Subcutaneous abdominal adipose tissue (tissue), 5 donors: ENCODE results near the gene EIF4G3.

ENCODE experiments used
- H3K27ac ChIP-seq: one replicate; pipeline ENCODE4 v1.7.0; 2013; ENCODE audit warnings: low read depth, mild to moderate bottlenecking, inconsistent platforms, low read length, moderate library complexity
- H3K27me3 ChIP-seq, 5 donors: one replicate each; pipeline ENCODE4 v1.7.0; 2013; ENCODE audit warnings: low read length in 5 of 5, inconsistent platforms in 1 of 5; ENCODE audit not compliant: control insufficient read depth in 5 of 5, insufficient read depth in 4 of 5
- H3K36me3 ChIP-seq, 5 donors: one replicate each; pipeline ENCODE4 v1.7.0; 2013; ENCODE audit warnings: low read length in 5 of 5; ENCODE audit not compliant: control insufficient read depth in 5 of 5, insufficient read depth in 5 of 5
- H3K4me1 ChIP-seq, 5 donors: one replicate each; pipeline ENCODE4 v1.7.0; 2013; ENCODE audit warnings: low read length in 5 of 5, mild to moderate bottlenecking in 3 of 5, moderate library complexity in 1 of 5; ENCODE audit not compliant: control insufficient read depth in 5 of 5, insufficient read depth in 5 of 5
- H3K4me3 ChIP-seq, 5 donors: one replicate each; pipeline ENCODE4 v1.7.0; 2013; ENCODE audit warnings: low read length in 5 of 5, low read depth in 1 of 5
- H3K9ac ChIP-seq, 5 donors: one replicate each; pipeline ENCODE4 v1.7.0; 2013; ENCODE audit warnings: low read length in 5 of 5, mild to moderate bottlenecking in 4 of 5, moderate library complexity in 3 of 5
- H3K9me3 ChIP-seq, 5 donors: one replicate each; pipeline ENCODE4 v1.7.0; 2013; ENCODE audit warnings: low read length in 5 of 5; ENCODE audit not compliant: control insufficient read depth in 5 of 5
- donor health status: healthy.
- donor health status: healthy.
- donor health status: healthy.
- donor health status: healthy.
- donor health status: healthy.

The EIF4G3 gene

GRCh38 chr1:20837554-20838192, 339.0 kb downstream of the EIF4G3 start:
- H3K27ac ChIP-seq = no peak overlapping the region
- no peaks in the 10 kb centered on the region for H3K27me3 ChIP-seq
- H3K9me3 ChIP-seq = no peaks in the 10 kb centered on the region
- peaks cover 6 to 20% (median 12%) of the 10 kb centered on the region in 5 donors for H3K36me3 ChIP-seq
- no peak overlapping the region for H3K9ac ChIP-seq
- no peak overlapping the region for H3K4me3 ChIP-seq
- H3K4me1 ChIP-seq = peaks cover 0 to 10% (median 0%) of the 10 kb centered on the region in 5 donors

GRCh38 chr1:20836230-20836629, 340.5 kb downstream of the EIF4G3 start:
- no peak overlapping the region for H3K27ac ChIP-seq
- H3K27me3 ChIP-seq = no peaks in the 10 kb centered on the region
- H3K36me3 ChIP-seq = peaks cover 6 to 20% (median 12%) of the 10 kb centered on the region in 5 donors
- peaks cover 0 to 10% (median 0%) of the 10 kb centered on the region in 5 donors for H3K4me1 ChIP-seq
- no peaks in the 10 kb centered on the region for H3K9me3 ChIP-seq
- no peak overlapping the region for H3K9ac ChIP-seq
- H3K4me3 ChIP-seq = no peak overlapping the region

- H3K4me1 ChIP-seq = peaks cover 0 to 10% (median 0%) of the 10 kb centered on the region in 5 donors
- no peak overlapping the region for H3K27ac ChIP-seq
- H3K36me3 ChIP-seq = peaks cover 0 to 11% (median 3%) of the 10 kb centered on the region in 5 donors
- no peaks in the 10 kb centered on the region for H3K9me3 ChIP-seq
- no peaks in the 10 kb centered on the region for H3K27me3 ChIP-seq
- H3K4me3 ChIP-seq = no peak overlapping the region
- no peak overlapping the region for H3K9ac ChIP-seq
These were observed 341.9 kb downstream of the EIF4G3 start for GRCh38 chr1:20834780-20835179.

GRCh38 chr1:20834192-20834591, 342.5 kb downstream of the EIF4G3 start:
- Histone ChIP-seq H3K27me3 (no peaks in the 10 kb centered on the region), H3K27ac (no peak overlapping the region), H3K4me1 (peaks cover 0 to 10% (median 0%) of the 10 kb centered on the region in 5 donors), H3K4me3 (no peak overlapping the region), H3K9ac (no peak overlapping the region), H3K36me3 (peaks cover 0 to 8% (median 0%) of the 10 kb centered on the region in 5 donors), H3K9me3 (no peaks in the 10 kb centered on the region)

- Histone ChIP-seq H3K4me3 (no peak overlapping the region), H3K27ac (no peak overlapping the region), H3K9me3 (no peaks in the 10 kb centered on the region), H3K4me1 (no peaks in the 10 kb centered on the region), H3K27me3 (no peaks in the 10 kb centered on the region), H3K9ac (no peak overlapping the region), H3K36me3 (peaks cover 6 to 26% (median 12%) of the 10 kb centered on the region in 5 donors)
These were observed 346.3 kb downstream of the EIF4G3 start for GRCh38 chr1:20830378-20830777.

- H3K36me3 ChIP-seq = peaks cover 6 to 27% (median 15%) of the 10 kb centered on the region in 5 donors
- H3K27ac ChIP-seq = no peak overlapping the region
- H3K9ac ChIP-seq = no peak overlapping the region
- no peaks in the 10 kb centered on the region for H3K9me3 ChIP-seq
- no peak overlapping the region for H3K4me3 ChIP-seq
- H3K27me3 ChIP-seq = no peaks in the 10 kb centered on the region
- no peaks in the 10 kb centered on the region for H3K4me1 ChIP-seq
These were observed 346.8 kb downstream of the EIF4G3 start for GRCh38 chr1:20829946-20830345.

GRCh38 chr1:20829531-20829930, 347.2 kb downstream of the EIF4G3 start:
- Histone ChIP-seq H3K36me3 (peaks cover 6 to 31% (median 16%) of the 10 kb centered on the region in 5 donors), H3K27ac (no peak overlapping the region), H3K9ac (no peak overlapping the region), H3K27me3 (no peaks in the 10 kb centered on the region), H3K4me3 (no peak overlapping the region), H3K9me3 (no peaks in the 10 kb centered on the region), H3K4me1 (no peaks in the 10 kb centered on the region)

- Histone ChIP-seq H3K4me3 (no peak overlapping the region), H3K27me3 (no peaks in the 10 kb centered on the region), H3K9ac (no peak overlapping the region), H3K9me3 (no peaks in the 10 kb centered on the region), H3K4me1 (no peaks in the 10 kb centered on the region), H3K27ac (no peak overlapping the region), H3K36me3 (peaks cover 12 to 58% (median 26%) of the 10 kb centered on the region in 5 donors)
These were observed 352.9 kb downstream of the EIF4G3 start for GRCh38 chr1:20823845-20824244.

GRCh38 chr1:20821466-20821865, 355.2 kb downstream of the EIF4G3 start:
- Histone ChIP-seq H3K4me1 (no peaks in the 10 kb centered on the region), H3K27me3 (no peaks in the 10 kb centered on the region), H3K9ac (no peak overlapping the region), H3K36me3 (peaks cover 10 to 53% (median 25%) of the 10 kb centered on the region in 5 donors), H3K4me3 (no peak overlapping the region), H3K9me3 (no peaks in the 10 kb centered on the region), H3K27ac (no peak overlapping the region)

- no peaks in the 10 kb centered on the region for H3K4me1 ChIP-seq
- no peaks in the 10 kb centered on the region for H3K27me3 ChIP-seq
- peaks cover 10 to 46% (median 21%) of the 10 kb centered on the region in 5 donors for H3K36me3 ChIP-seq
- H3K4me3 ChIP-seq = no peak overlapping the region
- no peak overlapping the region for H3K9ac ChIP-seq
- H3K9me3 ChIP-seq = no peaks in the 10 kb centered on the region
- H3K27ac ChIP-seq = no peak overlapping the region
These were observed 356.9 kb downstream of the EIF4G3 start for GRCh38 chr1:20819818-20820217.
